Hepatocyte (in vitro differentiated cells): ENCODE measurements around the gene NDUFAF4.

ENCODE experiments used
- CTCF ChIP-seq: fragments of 200-600 bp; sonication (generic); IDR thresholded peaks from 2 replicates; pipeline ENCODE4 v1.5.1; 2016; ENCODE audit warnings: antibody characterized with exemption, mild to moderate bottlenecking; ENCODE audit not compliant: poor library complexity
- EZH2 ChIP-seq: fragments of 200-600 bp; sonication (generic); IDR thresholded peaks from 2 replicates; pipeline ENCODE4 v1.6.1; 2016; ENCODE audit warnings: antibody characterized with exemption, mild to moderate bottlenecking, borderline replicate concordance
- EZH2phosphoT487 ChIP-seq: fragments of 200-600 bp; sonication (generic); IDR thresholded peaks from one replicate; pipeline ENCODE4 v1.6.1; 2018; ENCODE audit warnings: antibody characterized with exemption, mild to moderate bottlenecking, low read depth, moderate library complexity; ENCODE audit not compliant: unreplicated experiment, severe bottlenecking

DNA sequence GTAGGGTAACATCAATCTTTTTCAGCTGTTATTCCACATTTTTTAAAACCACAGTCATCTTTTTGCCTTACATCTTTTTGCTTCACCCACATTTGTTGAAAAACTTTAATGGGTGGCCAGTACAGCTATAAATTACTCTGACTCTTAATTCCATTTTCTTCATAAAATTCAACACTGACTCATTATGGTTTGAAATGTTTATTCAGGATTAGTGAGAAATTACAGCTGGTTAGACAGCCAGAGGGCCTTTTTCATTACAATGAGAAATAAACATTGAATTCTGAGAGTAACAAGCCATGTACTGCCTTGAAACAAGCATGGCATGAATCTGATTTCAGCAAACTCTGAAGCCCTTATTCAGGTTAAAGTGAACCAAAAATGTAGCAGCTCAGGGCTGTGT is 19.5 kb downstream of the NDUFAF4 start:
- TF ChIP-seq CTCF (no peak), EZH2 (no peak), EZH2phosphoT487 (no peak)
